ENCODE data around the gene UGGT1.

Gene UGGT1

GRCh38 chr2:128196026-128196425, 105.0 kb downstream of the UGGT1 start:
- CTCF ChIA-PET = interaction anchor here (0.9 kb wide), 1 partner anchor 132 kb away, joined by 3 read pairs; no protein-coding TSS in a partner anchor
- POLR2A ChIA-PET (ENCODE audit: low non-redundant PET) = no interaction called here
- DNase-seq (ENCODE audit: low spot score) = no peak
- H3K27ac ChIP-seq = no peak overlapping the region
- no peak for TF ChIP-seq CTCF (conservative IDR thresholded peaks at IDR 0.05; ENCODE audit: low read depth)

DNA sequence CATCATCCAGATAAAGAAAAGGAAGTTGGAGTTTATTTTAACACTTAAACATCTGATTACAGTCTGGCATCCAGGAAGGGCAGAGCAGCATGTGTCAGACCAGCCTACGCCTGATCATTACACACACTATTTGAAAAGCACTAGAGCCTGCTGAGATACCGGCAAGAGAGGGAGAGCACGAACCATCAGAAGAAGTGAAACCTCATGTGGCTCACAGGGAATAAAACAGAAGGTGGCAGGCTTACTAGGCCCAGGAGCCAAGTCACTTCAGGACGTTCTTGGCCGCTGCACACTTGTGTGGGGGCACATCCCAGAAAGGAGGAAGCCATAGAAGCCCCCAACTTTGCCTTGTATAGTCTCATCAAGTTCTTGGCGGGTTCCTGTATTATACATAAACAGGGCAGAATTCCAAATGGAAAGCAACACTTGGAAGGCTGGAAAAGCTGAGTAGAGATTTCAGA, 105.5 kb downstream of the UGGT1 start:
- no peak for TF ChIP-seq CTCF (conservative IDR thresholded peaks at IDR 0.05; ENCODE audit: low read depth)
- H3K27ac ChIP-seq = no peak overlapping the region
- POLR2A ChIA-PET (ENCODE audit: low non-redundant PET) = no interaction called here
- DNase-seq (ENCODE audit: low spot score) = no peak
- CTCF ChIA-PET = interaction anchor here (0.9 kb wide), 1 partner anchor 133 kb away, joined by 3 read pairs; no protein-coding TSS in a partner anchor

DNA sequence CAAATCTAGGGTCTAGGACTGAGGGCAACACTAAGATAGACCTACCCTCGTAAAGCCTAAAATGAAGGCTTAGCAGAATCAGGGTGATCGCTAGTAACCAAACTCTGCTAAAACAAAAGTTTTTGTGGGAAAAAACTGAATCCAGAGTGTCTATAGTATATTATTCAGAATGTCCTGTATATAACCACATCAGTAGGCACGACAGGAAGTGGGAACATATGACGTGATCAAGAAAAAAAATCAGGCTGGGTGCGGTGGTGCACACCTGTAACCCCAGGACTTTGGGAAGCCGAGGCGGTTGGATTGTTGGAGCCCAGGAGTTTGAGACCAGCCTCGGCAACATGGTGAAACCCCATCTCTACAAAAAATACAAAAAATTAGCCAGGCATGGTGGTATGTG, 106.1 kb downstream of the UGGT1 start:
- POLR2A ChIA-PET (ENCODE audit: low non-redundant PET) = no interaction called here
- no peak overlapping the region for H3K27ac ChIP-seq
- no peak for TF ChIP-seq CTCF (conservative IDR thresholded peaks at IDR 0.05; ENCODE audit: low read depth)

DNA sequence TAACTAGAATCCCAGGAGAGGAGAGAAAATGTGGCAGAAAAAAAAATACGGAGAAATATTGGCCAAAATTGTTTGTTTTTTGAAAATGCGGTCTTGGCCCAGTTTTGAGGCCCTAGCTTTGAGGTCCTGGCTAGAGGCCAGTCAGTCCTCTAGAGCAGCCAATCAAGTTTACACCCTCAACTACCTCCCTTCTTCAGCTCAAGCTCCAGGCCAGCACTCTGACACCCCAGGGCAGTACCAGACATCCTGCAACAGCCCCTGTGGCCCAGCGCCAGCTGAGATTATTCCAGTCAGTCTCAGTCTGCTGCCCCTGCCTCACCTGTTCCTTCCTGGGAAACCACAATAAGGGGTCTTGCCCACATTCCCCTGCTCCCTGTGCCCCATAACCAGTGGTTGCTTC, 107.7 kb downstream of the UGGT1 start:
- no peak for TF ChIP-seq CTCF (conservative IDR thresholded peaks at IDR 0.05; ENCODE audit: low read depth)
- CTCF ChIA-PET = no interaction called here
- no peak overlapping the region for H3K27ac ChIP-seq
- POLR2A ChIA-PET (ENCODE audit: low non-redundant PET) = no interaction called here
- no peak for DNase-seq (ENCODE audit: low spot score)

More for the DNA sequence above, 106.1 kb downstream of the UGGT1 start:
- CTCF ChIA-PET = no interaction called here
- DNase-seq (ENCODE audit: low spot score) = no peak

DNA sequence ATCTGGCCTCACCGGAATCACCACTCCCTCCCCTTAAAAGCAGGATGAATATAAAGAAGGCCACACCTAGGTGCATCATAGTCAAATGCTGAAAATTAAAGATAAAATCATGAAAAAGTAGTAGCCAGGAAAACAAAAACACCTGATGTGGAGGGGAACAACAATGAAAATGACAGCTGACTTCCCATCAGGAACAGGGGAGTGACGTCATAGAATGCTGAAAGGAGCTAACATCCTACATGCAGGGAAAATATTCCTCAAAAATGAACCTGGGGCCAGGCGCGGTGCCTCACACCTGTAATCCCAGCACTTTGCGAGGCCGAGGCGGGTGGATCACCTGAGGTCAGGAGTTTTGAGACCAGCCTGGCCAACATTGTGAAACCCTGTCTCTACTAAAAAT, 108.1 kb downstream of the UGGT1 start:
- CTCF ChIA-PET = no interaction called here

GRCh38 chr2:128202791-128203190, 111.8 kb downstream of the UGGT1 start:
- ChIA-PET POLR2A (ENCODE audit: low non-redundant PET) (no interaction called here), CTCF (no interaction called here)
- TF ChIP-seq CTCF (conservative IDR thresholded peaks at IDR 0.05; ENCODE audit: low read depth) = no peak

More for the DNA sequence above, 108.1 kb downstream of the UGGT1 start:
- DNase-seq (ENCODE audit: low spot score) = peak; percentile 11
- no peak for TF ChIP-seq CTCF (conservative IDR thresholded peaks at IDR 0.05; ENCODE audit: low read depth)
- POLR2A ChIA-PET (ENCODE audit: low non-redundant PET) = no interaction called here
- H3K27ac ChIP-seq = no peak overlapping the region

GRCh38 chr2:128206245-128206644, 115.2 kb downstream of the UGGT1 start:
- POLR2A ChIA-PET (ENCODE audit: low non-redundant PET) = no interaction called here
- no peak overlapping the region for H3K27ac ChIP-seq
- no peak for DNase-seq (ENCODE audit: low spot score)
- TF ChIP-seq CTCF (conservative IDR thresholded peaks at IDR 0.05; ENCODE audit: low read depth) = no peak
- CTCF ChIA-PET = no interaction called here

More at GRCh38 chr2:128202791-128203190, 111.8 kb downstream of the UGGT1 start:
- no peak overlapping the region for H3K27ac ChIP-seq
- no peak for DNase-seq (ENCODE audit: low spot score)
